ENCODE results near the gene C14orf93.

DNA sequence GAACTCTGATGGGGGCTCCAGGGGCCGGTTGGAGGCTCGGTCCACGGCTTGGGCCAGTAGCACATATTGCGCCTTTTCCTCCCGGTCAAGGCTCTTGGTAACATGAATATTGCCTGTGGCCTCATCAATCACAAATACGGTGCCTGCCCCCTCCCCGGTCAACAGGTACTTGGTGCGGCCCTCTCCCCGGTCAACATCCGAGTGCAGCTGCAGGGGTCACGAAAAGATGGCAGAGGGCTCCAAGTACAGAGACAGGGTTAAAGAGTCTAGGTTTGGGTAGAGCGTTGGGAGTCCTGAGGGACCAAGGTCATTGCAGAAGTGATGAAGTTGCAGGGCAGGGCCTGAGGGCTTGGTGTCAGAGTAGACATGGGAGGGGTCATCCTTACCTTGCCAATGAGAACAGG lies 45.2 kb upstream of the C14orf93 start:
- TF ChIP-seq POLR2A (IDR thresholded peaks at IDR 0.05), result no peak
- TF ChIP-seq, protein P1, sequence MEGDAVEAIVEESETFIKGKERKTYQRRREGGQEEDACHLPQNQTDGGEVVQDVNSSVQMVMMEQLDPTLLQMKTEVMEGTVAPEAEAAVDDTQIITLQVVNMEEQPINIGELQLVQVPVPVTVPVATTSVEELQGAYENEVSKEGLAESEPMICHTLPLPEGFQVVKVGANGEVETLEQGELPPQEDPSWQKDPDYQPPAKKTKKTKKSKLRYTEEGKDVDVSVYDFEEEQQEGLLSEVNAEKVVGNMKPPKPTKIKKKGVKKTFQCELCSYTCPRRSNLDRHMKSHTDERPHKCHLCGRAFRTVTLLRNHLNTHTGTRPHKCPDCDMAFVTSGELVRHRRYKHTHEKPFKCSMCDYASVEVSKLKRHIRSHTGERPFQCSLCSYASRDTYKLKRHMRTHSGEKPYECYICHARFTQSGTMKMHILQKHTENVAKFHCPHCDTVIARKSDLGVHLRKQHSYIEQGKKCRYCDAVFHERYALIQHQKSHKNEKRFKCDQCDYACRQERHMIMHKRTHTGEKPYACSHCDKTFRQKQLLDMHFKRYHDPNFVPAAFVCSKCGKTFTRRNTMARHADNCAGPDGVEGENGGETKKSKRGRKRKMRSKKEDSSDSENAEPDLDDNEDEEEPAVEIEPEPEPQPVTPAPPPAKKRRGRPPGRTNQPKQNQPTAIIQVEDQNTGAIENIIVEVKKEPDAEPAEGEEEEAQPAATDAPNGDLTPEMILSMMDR (IDR thresholded peaks at IDR 0.05), result no peak
